GM12878 (cell line): Measurements from ENCODE around the gene TPRN.

Source experiments
- POLR2A ChIP-seq: IDR thresholded peaks from 2 replicates; pipeline ENCODE4 v1.6.1; 2011; ENCODE audit warnings: low read depth, mild to moderate bottlenecking, low read length
- POLR2AphosphoS5 ChIP-seq: IDR thresholded peaks from 2 replicates; pipeline ENCODE4 v1.6.1; 2011; ENCODE audit warnings: mild to moderate bottlenecking, low read length, inconsistent platforms
- RB1 ChIP-seq: fragments of 450-650 bp; formaldehyde crosslinking; IDR thresholded peaks from 2 replicates; pipeline ENCODE4 v1.6.1; 2017; ENCODE audit warnings: mild to moderate bottlenecking, borderline replicate concordance
- RCOR1 ChIP-seq: conservative IDR thresholded peaks from 2 replicates; pipeline ENCODE4 v1.6.1; 2012; ENCODE audit warnings: low read depth, low read length, improper control_type of control experiment
- RELA ChIP-seq: fragments of 450-650 bp; IDR thresholded peaks from 2 replicates; pipeline ENCODE4 v1.8.0; 2014; ENCODE audit warnings: borderline replicate concordance; ENCODE audit not compliant: partially characterized antibody
- TF ChIP-seq, protein P1 (sequence below), 3 experiments: IDR thresholded peaks in 2 of 3; conservative IDR thresholded peaks in 1 of 3; 2 replicates each; pipeline ENCODE4 v1.5.1; 2011; ENCODE audit warnings: low read depth in 3 of 3, low read length in 3 of 3, mild to moderate bottlenecking in 3 of 3, control low read depth in 2 of 3, moderate library complexity in 2 of 3, inconsistent platforms in 1 of 3, mixed read lengths in 1 of 3; ENCODE audit not compliant: control insufficient read depth in 2 of 3, insufficient read depth in 1 of 3; ENCODE audit errors: extremely low read depth in 1 of 3
- TF ChIP-seq, protein P2 (sequence below): fragments of 450-650 bp; IDR thresholded peaks from 2 replicates; pipeline ENCODE4 v1.6.1; 2017; ENCODE audit warnings: mild to moderate bottlenecking, moderate library complexity
- TF ChIP-seq, protein P3 (sequence below): fragments of 450-650 bp; IDR thresholded peaks from 2 replicates; pipeline ENCODE4 v1.6.1; 2016; ENCODE audit warnings: mild to moderate bottlenecking

DNA sequence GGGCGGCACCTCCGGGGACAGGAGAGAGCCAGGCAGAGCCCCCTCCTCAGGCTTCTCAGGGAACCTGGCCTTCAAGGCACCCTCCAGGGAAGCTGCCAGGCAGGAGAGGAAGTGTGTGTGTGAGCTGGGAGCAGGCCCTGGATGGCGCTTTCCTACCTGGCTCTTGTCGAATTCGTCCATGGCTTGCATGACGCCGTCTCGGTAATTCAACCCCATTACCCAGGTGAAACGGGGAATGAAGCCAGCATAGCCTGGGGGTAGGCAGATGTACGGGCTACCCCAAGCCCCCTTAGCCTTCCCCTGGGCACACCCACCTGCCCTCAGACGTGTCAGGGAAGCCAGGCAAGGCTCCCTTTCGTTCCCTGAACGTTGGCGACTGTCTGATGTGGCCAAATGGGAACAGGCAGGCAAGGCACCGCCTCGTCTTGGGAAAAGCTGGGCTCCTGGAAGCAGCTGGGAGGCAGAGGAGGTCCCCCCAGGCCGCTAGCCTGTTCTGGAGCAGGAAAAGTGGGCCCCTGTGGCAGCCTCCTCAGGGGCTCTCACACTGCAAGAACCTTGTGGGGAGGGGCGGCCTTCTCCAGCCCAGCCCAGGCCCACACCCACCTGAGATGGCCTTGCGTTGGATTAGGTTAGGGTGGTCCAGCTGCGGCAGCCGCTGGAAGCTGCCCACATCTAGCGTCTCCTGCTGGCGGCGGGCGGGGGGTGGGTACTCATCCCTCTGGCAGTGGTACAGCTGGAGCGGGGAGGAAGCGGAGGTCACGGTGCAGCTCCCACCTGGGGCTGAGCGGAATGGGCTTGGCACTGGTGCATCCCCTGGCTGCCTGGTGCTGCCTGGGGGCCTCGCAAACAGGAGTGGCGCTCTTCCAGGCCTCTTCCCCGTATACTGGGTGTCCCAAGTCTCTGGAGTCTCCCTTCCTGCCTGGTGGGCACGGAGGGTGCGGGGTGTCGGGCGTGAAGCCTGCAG, 44.2 kb upstream of the TPRN start:
- TF ChIP-seq POLR2A (no peak), RB1 (no peak), POLR2AphosphoS5 (no peak; the same call in 1 of the 2 replicates), RCOR1 (no peak), RELA (no peak)
- TF ChIP-seq, protein P1, sequence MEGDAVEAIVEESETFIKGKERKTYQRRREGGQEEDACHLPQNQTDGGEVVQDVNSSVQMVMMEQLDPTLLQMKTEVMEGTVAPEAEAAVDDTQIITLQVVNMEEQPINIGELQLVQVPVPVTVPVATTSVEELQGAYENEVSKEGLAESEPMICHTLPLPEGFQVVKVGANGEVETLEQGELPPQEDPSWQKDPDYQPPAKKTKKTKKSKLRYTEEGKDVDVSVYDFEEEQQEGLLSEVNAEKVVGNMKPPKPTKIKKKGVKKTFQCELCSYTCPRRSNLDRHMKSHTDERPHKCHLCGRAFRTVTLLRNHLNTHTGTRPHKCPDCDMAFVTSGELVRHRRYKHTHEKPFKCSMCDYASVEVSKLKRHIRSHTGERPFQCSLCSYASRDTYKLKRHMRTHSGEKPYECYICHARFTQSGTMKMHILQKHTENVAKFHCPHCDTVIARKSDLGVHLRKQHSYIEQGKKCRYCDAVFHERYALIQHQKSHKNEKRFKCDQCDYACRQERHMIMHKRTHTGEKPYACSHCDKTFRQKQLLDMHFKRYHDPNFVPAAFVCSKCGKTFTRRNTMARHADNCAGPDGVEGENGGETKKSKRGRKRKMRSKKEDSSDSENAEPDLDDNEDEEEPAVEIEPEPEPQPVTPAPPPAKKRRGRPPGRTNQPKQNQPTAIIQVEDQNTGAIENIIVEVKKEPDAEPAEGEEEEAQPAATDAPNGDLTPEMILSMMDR (IDR thresholded peaks at IDR 0.05 in 2 of 3, conservative IDR thresholded peaks at IDR 0.05 in 1 of 3; ENCODE audit: control insufficient read depth in 2 of 3, extremely low read depth in 1 of 3, insufficient read depth in 1 of 3, low read depth in 3 of 3, low read length in 3 of 3), result no peak
- TF ChIP-seq, protein P2, sequence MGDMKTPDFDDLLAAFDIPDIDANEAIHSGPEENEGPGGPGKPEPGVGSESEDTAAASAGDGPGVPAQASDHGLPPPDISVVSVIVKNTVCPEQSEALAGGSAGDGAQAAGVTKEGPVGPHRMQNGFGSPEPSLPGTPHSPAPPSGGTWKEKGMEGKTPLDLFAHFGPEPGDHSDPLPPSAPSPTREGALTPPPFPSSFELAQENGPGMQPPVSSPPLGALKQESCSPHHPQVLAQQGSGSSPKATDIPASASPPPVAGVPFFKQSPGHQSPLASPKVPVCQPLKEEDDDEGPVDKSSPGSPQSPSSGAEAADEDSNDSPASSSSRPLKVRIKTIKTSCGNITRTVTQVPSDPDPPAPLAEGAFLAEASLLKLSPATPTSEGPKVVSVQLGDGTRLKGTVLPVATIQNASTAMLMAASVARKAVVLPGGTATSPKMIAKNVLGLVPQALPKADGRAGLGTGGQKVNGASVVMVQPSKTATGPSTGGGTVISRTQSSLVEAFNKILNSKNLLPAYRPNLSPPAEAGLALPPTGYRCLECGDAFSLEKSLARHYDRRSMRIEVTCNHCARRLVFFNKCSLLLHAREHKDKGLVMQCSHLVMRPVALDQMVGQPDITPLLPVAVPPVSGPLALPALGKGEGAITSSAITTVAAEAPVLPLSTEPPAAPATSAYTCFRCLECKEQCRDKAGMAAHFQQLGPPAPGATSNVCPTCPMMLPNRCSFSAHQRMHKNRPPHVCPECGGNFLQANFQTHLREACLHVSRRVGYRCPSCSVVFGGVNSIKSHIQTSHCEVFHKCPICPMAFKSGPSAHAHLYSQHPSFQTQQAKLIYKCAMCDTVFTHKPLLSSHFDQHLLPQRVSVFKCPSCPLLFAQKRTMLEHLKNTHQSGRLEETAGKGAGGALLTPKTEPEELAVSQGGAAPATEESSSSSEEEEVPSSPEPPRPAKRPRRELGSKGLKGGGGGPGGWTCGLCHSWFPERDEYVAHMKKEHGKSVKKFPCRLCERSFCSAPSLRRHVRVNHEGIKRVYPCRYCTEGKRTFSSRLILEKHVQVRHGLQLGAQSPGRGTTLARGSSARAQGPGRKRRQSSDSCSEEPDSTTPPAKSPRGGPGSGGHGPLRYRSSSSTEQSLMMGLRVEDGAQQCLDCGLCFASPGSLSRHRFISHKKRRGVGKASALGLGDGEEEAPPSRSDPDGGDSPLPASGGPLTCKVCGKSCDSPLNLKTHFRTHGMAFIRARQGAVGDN, result no peak
- TF ChIP-seq, protein P3, sequence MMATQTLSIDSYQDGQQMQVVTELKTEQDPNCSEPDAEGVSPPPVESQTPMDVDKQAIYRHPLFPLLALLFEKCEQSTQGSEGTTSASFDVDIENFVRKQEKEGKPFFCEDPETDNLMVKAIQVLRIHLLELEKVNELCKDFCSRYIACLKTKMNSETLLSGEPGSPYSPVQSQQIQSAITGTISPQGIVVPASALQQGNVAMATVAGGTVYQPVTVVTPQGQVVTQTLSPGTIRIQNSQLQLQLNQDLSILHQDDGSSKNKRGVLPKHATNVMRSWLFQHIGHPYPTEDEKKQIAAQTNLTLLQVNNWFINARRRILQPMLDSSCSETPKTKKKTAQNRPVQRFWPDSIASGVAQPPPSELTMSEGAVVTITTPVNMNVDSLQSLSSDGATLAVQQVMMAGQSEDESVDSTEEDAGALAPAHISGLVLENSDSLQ, result no peak
